HK-2 (cell line): ENCODE data around the gene IL10.

Source experiments
- DNase-seq: peaks from one replicate; pipeline ENCODE4 v3.0.0-alpha.2; 2018; ENCODE audit not compliant: unreplicated experiment

Gene IL10

DNA sequence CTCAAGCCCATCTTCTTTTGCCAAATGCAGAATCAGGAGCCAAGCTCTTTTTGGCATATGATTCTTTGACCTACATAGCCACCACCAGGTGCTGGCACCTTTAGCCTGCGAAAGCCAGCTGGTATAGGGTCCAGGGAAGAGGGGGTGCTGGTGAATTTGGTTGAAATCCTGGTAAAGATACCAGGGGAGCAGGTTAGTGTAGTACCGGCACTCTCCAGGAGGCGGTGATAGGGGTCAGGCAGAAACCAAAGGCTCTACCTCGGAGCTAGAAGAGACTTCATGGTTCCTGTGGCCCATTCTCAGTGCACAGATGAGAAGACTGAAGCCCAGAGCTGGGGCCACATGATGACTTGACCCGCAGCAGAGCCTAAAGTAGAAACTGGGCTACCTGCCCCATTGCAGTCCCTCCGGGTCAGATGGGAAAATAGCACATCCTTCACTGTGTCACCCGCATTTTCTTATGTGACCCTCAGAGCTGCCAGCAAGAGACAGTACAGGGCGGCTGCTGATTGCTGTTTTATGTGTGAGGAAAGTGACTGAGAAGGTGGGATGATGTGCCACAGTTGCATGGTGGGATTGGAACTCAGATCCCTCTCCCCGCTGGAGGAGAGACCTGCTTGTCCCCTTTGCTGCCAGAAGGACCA is 37.7 kb downstream of the IL10 start:
- no peak for DNase-seq

DNA sequence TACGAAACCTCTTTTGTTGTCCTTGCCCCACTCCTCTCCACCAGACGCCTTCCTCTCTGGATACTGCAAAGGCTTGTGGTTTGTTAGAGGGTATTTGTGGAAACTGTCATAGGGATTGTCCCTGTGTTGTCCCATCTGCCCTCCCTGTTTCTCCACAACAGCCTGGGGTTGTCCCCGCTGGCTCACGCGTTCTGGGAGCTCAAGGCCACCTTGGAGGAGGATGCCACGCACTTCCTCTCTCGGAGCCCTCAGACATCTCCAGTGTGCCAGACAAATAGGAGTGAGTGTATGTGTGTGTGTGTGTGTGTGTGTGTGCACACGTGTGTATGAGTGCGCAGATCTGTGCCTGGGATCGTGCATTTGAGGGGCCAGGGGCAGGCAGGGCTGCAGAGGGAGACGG is 39.3 kb downstream of the IL10 start:
- no peak for DNase-seq

DNA sequence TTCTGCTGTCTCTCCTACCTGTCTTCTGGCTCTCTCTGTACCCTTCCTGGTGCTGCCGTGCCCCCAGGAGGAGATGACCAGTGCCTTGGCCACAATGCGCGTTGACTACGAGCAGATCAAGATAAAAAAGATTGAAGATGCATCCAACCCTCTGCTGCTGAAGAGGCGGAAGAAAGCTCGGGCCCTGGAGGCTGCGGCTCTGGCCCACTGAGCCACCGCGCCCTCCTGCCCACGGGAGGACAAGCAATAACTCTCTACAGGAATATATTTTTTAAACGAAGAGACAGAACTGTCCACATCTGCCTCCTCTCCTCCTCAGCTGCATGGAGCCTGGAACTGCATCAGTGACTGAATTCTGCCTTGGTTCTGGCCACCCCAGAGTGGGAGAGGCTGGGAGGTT is 39.8 kb downstream of the IL10 start:
- no peak for DNase-seq

DNA sequence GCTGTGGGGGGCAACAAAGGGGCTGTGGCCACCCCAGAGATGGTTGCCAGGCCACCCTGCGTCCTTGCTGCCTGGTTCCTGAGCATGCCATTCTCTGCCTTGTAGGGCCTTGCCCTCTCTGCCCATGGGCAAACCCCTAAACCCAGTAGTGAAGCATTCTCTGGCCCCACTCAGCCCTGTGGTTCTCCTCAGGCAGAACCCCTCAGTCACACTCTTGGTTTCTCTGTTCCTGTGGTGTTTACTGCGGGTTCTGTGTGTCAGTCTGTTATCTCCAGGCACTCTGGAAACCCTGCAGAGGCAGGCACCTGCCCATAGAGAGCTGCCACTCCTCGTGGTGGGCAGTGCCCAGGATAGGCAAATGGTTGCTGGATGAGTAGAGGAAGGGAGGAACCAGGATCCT is 42.8 kb downstream of the IL10 start:
- no peak for DNase-seq

DNA sequence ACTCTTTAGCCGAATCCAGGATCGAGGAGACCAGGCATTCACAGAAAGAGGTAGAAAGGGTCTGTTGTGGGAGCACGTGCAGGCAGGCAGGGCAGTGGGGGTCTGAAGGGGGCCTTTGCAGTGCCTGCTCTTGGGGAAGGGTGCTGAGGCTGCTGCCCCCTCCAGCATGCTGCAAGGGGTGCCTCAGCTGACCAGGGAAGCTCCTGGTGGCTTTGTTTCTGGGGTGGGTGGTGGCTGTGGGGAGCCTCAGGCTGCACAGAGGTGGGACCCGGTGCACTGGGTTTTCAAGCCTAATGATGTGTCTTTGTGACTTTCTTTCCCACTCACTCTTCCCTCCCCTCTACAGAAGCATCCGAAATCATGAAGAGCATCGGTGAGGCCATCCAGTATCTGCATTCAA is 43.2 kb downstream of the IL10 start:
- DNase-seq: no peak

DNA sequence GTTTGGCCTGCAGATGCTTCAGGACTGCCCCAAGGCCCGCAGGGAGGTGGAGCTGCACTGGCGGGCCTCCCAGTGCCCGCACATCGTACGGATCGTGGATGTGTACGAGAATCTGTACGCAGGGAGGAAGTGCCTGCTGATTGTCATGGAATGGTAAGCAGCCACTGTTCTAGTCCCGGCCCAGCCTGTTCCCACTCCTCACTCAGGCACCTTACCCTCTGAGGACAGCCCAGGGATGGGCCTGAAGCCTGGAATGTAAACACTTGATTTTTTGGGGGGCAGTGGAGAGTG is 43.7 kb downstream of the IL10 start:
- no peak for DNase-seq

DNA sequence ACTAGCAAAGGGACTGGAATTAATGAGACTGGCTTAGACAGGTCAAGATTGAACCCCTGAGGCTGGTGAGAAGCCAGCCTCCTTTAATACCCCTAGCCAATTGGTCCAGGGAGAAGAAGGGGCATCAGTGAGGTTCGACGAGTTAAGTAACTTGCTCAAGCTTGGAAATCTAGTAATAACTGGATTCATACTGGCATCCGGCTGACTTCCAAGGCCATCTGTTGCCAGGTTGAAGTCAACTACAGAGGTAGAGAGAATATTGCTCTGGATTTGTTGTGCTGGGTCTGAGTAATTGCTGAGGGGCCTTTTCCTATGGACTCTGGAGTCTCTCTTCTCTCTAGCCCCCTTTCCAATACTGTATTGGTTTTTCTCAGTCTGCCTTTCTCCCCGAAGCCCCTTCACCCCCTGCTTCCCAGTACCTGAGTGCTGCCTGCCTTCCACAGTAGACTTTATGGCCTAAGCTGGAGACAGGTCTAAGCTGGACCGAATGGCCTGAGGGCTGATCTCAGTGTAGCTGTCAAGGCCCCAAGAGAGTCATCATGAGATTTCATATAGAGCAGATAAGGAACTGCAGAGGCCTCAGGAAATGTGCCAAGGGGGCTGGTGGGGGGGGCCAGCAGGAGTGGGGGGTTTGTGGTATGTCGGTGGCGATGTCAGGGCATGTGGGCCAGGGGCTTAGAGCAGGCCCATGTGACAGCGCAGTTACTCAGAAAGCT is 44.2 kb downstream of the IL10 start:
- DNase-seq: no peak

DNA sequence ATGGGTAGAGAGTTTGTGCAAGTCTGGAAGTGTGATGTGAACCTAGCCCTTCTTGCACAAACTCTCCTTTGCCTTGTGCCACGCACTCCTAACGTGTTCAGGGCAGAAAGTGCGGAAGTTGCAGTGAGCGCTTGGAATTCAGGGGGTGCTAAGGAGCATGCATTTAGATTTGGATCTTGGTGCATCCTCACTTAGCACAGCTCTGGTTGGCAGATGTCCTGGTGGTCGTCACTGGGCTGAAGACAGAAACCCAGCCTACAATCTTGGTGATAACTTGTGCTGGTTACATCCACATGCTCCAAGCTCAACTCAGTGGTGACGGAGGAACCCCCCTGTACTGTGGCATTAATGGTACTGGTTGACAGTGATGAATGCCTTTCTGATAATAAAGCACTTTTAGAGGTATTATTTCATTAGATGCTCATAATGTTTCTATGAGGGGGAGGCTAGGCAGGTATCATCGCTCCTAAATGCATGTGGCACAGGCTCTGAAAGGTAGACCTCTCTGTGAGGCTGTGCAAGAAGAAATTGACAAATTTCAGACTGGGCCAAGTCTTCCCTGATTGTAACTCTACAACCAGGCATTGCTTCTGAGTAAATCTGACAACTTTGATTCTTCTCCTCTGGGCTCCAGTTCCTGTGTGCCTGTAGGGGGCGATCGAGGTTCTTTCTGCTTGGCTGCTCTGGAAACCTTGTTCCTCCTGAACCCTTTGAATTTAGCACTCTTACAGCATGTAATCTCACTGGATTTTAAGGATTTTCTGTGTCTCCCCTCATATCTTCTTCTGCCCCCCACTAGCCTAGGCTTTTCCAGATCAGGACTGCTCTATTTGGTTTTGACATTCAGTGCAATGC is 47.0 kb downstream of the IL10 start:
- DNase-seq: peak; percentile 53

DNA sequence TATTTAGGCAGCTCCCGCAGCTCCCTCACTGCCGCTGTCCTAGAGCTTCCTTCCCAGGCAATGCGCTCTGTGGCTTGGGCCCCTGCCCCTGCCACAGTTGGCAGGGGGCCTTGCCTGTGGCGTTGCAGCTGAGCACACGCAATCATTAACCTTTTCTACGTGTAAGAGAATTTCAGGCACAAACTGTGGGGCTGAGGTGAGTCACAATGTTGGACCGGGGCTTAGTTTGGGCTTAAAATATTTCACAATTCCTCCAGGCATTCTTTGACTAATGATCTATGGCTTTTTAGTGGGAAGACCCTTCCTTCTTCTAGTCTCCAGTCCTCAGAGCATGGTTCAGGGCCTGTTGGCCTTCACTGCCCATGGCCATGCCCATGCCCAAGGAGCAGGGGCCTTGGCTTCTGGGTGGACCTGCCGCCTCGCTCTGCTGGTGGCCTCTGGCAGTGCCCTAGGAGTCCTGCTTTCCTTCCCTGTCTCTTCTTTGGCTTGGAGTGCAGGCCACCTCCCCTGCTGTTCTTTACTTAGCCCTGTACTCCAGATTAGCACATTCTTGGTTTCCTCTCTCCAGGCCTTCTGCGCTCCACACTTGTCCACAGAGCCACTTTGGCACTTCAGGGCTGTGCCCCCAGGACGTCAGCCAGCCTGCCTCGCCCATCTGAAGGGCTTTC is 48.4 kb downstream of the IL10 start:
- DNase-seq: peak; percentile 84

DNA sequence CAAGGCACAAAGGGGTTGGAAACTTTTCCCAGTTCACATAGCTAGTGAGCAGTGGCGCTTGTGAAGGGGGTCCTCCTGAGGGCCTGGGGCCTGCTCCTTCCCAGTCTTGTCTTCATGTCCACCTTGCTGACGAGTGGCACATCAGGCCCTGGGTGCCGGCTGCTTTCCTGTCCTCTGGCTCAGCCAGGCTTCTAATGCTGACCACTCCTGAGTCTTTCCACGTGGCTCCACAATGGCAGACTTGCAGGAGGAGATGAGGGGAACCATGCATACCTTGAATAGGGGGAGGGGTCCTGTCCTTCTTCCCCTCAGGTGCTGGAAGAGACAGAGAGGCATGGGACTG is 48.9 kb downstream of the IL10 start:
- no peak for DNase-seq

DNA sequence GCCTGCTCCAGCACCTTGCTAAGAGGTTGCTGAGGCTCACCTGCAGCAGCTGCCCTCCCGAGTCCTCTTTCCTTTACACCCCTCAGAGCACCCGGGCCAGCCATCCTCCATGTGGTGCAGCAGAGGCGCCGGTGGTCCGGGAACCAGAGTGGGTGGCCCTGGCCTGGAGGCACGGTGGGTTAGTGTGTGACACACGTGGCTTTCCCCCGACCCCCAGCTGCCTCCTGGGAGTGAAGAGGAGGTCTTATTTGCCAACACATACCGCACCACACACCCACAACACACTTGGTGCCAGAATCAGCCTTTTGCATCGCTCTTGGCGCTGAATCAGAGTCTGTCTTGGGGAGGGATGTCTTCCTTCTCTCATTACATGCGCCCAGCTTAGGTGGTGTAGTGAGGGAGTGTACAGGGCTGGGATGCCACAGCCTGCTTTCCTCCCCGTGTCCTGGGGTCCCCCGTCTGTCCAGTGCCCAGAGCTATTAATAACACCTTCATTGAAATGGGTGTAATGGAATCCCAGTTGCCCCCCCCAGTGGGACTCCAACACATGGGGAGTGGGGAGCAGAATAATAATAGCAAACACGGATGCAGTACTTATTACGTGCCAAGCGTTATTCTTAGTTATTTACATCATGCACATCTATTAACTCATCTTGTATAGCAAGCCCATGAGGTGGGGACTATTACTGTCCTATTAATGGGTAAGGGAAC is 49.4 kb downstream of the IL10 start:
- DNase-seq: no peak

DNA sequence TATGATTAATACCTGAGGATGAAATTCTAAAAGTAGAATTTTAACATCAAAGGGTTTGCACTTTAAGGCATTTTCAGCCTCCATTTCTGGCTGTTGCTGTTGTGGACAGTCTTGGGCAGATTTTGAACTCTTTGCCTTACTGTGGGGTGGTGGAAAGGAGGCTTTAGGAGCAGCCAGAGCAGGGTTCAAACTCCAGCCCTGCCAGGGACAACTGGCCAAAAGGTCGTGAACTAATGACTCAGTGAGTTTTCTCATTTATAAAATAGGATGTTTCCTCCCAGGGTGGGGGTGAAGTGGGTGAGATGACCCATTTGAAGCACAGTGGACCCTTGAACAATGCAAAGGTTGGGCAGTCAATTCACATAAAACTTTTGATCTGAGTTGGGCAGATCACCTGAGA is 50.8 kb downstream of the IL10 start:
- DNase-seq: no peak

DNA sequence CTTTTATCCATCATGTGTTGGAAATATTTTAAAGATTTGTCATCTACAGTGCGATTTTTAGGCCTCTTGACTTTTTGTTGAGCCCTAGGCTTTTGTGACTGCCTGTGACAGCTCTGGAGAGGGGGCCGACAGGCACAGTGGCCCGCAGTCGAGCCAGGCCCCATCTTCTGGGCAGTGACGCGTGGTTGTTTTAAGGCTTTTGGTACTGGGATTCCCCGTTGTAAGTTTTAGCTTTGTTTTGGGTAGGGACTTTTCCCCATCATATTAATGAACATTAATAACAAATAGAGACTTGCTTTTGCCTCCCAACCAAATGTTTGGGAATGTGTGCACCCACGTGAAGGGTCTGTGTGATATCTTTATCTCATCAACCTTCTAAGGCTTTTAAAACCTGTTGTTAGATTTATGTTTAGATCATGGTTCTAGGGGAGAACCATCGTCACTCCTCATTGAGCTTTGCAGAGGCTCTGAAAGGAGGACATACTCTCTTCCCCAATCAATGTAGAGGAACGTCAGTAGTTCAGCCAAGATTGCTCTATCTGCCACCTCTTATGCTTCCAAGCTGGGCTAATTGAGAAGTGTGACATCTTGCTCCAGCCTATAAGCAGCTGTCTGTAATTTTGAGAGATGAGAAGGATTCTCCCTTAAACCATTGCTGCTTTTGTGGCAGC is 53.0 kb downstream of the IL10 start:
- DNase-seq: no peak

DNA sequence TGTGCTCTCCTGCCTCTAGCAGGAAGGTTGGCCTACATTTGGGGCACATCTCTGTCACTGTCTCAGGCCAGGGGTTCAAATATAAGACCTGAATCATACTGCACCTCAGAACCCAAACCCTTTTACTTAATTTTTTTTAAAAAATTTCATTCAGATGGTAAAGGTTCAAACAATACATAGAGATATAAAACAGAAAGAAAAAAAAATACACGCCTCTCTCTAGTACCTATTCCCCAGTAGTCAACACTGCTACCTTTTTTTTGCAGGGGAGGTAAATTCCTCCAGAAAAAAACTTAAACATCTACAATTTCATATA is 54.7 kb downstream of the IL10 start:
- no peak for DNase-seq
